HG02588 (cell line): ENCODE measurements around the gene AGPAT1.
"Not testable (repeated sequence)": the region's sequence is repeated elsewhere in the genome, so short reads cannot be mapped to it uniquely, and the experiment has no call there.

Source experiments
- ATAC-seq: cut with Tn5 transposase; IDR thresholded peaks from one replicate; pipeline ENCODE4 v1.9.1; 2021; ENCODE audit warnings: mild to moderate bottlenecking, moderate library complexity; ENCODE audit not compliant: unreplicated experiment

Gene AGPAT1, protein sequence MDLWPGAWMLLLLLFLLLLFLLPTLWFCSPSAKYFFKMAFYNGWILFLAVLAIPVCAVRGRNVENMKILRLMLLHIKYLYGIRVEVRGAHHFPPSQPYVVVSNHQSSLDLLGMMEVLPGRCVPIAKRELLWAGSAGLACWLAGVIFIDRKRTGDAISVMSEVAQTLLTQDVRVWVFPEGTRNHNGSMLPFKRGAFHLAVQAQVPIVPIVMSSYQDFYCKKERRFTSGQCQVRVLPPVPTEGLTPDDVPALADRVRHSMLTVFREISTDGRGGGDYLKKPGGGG

DNA sequence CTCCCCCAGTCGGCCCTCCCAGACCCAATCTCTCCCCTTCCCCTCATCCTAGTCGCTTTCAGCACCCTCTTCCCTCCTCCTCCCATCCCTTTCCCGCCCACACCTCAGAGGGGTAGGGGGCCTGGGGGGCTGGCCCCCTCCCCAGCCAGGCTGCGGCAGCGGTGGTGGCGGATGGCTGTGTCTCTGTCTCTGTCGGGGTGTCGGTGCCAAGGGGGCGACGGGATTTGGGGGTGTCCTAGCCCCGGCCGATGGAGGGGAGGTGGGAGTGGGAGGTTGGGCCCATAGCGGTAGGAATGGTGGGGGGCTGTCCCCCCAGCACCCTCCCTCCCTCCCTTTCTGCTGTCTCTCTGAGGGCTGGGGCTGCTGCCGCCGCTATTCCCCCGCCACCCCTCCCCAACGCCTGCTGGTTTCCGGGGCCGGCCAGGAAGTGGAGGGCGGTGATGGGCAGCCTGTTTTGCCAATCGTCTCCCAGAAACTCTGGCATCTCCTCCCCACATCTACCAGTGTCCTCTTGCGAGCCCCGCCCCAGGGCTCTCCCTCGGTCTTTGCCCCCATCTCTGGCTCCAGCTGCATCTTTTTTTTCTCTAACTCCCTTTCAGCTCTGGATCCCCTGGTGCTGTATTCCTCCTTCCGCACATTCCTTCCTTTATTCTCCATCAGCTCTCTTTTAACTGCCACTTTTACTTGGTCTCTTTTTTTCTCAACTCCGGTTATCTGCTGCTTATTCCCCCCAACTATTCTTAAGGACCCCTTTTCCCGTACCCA lies at the start of gene AGPAT1:
Gene AGPAT1, minus strand, starts transcription at position 374 of the 765 bp plus-strand sequence. CDS start 4,588 bp downstream, outside the sequence.
- ATAC-seq = peak; percentile 34

DNA sequence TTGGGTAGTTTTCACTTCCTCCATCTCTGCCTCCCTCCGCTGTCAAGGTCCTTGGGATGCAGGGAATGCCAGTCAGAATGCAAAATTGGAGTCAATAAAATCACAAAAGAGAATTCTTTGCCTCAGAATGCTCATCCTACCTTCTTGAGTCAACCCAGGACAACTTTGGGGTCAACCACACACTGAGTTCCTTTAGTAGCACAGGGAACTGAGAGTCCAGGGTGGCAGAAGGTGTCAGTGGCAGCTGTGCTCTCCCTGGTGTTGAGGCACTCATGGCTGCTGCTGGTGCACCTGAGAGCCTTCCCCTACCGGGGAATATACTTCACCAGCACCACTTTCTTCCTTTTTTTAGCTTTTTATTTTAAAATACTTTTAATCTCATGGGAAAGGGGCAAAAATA lies 48.8 kb upstream of the AGPAT1 start:
- ATAC-seq = no peak

DNA sequence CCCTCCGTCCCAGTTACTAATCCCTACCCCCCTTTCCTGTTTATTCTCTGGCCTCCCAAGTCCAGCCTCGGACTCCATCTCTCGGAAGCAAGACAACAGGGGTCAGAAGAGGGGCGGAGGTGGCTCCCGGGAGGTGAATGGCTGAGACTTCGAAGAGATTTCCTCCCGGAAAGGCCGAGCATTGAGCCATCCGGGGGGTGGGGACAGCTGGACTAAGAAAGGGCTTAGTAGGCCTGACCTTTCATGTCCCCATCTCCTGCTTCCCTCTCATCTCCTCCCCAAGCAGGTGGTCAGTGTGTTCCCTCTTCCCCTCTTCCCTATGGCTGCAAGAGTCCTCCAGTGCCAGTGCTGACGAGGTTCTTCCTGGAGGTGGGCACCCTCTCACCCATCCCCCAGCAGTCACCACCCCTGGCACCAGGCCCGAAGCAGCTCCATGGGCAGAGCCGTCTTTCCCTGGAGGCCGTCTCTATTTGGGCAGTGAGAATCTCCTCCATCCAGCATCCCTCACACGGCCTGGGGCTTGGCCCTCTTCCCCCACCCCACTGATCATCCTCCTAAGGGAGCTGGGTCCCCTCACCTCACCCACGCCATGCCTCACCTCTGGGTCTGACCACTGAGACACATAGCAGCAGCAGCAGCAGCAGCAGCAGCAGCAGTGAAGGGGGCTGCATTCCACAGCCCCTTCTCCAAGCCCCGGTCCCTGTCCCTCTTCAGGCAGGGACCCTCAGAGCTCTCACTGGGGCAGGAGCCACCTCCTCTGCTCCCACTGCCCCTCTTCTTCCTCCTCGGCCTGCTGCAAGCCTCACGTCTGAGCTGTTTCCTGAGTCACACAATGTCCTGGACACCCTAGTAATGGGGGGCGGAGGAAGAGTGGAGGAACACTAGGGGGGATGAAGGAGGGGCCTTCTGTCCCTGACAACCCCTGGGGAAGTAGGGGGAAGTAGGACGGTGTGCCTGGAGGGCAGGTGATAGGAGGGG lies 47.7 kb upstream of the AGPAT1 start, which contains the start of gene NOTCH4:
Gene NOTCH4, minus strand, starts transcription at position 810 of the 978 bp plus-strand sequence. Its CDS starts 139 bp downstream, at position 671.
- no peak for ATAC-seq

DNA sequence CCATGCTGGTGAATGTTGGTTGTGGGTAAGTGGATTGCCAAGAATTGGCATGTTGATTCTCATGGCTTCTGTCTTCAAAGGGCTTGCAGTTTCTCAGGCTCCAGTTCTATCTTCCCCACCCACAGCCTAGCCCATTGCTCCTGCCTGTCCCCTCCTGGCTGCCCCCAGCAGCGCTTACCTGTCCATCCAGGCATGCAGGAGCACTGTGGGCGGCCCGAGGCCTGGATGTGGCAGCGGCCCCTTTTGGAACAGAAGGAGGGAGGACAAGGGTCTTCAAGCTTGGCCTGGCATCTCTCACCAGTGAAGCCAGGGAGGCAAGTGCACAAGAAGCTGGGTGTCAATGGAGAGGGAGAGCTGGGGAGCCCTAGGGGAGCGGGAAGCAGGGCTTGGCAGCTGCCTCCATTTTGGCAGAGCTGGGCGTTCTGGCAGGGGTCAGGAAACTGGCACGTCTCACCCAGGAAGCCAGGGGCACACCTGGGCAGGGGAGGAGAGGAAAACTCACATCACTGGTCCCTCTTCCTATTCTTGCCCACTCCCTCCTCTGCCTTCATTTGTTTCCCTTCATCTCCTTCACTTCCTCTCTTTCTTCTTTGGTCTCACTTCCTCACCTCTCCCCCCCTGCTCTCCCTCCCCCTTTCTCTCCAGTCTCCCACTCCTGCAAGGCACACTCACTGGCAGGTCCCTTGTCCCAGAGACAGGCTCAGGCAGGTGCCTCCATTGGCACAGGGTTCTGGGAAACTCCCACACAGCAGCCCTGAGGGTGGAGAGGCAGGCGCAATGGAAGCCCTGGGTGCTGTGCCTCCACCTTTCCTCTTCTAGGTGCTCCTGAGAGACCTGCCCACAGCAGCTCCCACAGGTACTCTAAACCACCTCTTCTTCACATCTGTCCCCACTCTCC lies 46.7 kb upstream of the AGPAT1 start:
- no peak for ATAC-seq

DNA sequence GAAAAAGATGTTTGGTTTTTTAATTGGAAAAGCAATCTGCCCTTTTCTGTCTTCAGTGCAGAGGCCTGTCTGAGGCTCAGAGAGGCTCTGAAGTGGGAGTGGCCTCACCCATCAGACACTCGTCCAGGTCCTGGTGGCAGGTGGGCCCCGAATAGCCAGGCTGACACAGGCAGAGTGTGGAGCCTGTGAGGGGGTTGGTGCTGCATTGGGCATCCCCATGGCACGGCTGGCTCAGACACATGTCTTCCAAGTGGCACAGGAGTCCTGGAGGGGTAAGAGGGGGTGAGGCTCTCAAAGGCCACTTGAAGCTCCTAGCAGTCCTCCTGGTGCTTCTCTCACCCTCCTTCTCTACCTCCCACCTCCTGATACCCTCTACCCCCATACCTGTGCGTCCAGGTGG lies 44.1 kb upstream of the AGPAT1 start:
- no peak for ATAC-seq

DNA sequence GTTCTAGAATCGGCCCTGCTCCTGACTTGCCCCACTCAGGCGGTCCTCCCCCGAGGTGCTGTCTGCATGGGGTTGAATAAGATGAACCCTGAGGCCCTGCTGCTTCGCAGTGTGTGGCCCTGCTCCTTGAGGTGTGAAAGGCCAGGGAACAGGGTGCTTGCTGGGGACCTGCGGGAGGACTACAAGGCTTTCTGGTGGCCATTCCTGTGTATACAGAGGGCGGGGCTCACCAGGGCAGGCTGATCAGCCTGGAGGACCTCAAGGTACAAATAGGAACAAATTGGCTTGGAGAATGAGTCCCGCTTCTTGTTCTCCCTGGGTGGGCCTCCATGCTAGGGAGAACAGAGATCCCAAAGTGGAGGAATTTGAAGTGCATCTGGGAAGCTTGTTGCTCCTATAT lies 42.3 kb upstream of the AGPAT1 start:
- no peak for ATAC-seq

DNA sequence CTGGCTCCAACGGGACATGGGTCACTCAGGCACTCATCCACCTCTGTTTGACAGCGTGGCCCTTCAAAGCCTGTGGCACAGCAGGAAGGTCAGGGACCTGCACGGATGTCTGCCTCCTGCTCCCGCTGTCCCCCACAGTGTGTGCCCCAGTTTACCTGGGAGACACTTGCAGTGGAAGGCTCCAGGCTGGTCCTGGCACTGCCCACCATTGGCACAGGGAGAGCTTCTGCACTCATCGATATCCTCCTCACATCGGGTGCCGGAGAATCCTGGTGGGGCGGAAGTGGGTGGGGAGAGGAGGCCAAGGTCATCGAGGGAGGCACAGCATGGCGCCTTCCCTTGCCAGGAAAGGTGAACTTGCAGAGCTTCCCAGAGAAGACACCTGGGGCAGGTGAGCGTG lies 41.1 kb upstream of the AGPAT1 start:
- no peak for ATAC-seq

DNA sequence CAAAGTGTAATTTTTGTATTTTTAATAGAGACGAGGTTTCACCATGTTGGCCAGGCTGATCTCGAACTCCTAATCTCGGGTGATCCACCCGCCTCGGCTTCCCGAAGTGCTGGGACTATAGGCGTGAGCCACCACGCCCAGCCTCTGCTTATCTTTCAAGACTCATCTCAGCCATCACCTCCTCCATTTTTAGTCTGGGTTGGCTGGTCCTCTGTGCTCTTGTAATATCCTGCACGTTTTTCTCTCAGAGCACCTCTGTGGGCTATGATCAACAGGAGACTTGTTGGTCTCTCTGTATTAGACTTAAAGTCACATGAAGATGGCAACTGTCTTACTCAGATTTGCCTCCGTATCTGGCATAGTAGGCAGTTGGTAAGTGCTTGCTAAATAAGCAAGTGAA lies 40.4 kb upstream of the AGPAT1 start:
- no peak for ATAC-seq

DNA sequence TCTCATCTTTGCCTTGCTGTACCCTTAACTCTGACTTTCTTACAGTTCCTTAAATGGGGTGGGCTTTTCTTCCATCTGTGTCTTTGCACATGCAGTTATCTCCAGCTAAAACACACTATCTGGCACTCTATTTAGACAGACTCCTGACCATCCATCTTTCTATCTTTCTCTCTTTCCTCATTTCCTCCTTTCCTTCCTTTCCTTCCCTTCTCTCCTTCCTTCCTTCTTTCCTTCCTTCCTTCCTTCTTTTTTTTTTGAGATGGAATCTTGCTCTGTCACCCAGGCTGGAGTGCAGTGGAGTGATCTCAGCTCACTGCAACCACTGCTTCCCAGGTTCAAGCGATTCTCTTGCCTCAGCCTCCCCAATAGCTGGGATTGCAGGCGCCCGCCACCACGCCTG lies 39.7 kb upstream of the AGPAT1 start:
- ATAC-seq = no peak

DNA sequence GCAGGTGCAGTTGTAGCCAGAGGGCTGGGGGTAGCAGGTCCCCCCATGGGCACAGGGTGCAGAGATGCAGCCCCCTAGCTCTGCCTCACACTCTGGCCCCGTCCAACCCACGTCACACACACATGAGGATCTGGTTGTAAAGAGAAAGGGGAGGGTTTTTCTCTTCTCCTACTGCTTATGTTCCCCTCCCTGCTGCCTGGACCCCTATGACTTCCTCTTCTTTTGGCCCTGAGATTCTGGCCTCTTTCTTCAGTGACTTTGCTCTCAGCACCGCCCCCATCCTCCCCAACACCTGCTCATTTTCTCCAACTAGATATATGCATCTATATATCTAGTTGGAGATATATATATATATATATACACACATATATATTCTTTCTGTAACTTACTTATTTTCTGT lies 38.2 kb upstream of the AGPAT1 start:
- ATAC-seq = no peak

DNA sequence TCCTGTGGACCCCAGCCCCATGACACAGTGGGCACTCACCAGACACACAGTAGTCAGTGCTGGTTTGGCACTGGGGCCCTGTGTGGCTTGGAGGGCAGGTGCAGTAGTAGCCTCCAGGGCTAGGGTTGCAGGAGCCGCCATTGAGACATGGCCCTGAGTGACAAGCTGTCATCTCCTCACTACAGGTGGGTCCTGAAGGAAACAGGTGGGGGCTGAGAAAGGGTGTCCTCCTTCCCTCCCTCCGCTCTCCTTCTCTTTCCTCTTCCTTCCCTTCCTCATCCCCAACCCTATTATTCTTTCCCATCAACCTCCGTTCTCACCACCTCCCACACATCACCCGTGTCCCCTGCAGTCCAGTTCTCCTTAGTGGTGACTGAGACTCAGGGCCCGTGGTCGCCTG lies 37.8 kb upstream of the AGPAT1 start:
- no peak for ATAC-seq

DNA sequence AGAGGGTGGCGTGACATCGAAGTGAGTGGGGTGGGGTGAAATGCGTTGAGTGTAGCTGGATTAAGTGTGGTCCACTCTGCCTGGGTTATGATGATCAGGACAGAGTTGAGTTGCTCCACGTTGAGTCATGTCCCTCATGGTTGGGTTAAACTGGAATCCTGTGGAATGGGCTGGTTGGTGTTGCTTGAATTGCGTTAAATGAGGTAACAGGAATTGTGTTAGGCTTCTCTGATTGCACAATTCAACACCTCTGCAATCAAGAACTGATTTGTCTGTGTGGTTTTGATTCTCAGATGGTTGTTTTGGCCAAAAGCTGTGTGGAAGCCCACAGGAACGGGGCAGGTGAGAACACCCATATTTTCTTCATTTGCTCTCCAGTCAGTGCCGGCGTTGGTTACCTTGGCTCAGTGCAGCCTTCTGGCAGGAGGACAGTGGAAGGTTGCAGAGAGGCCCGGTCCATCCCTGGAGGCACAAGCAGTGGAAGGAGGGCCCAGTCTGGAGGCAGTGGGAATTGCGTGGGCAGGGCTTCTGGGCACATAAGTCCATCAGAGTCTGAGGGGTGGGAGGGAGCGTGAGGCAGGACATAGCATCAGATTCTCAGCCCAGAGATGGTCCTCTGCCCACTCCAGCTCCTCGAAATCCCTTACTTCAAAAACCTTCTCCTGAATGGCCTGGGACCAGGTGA lies 36.3 kb upstream of the AGPAT1 start:
- no peak for ATAC-seq

DNA sequence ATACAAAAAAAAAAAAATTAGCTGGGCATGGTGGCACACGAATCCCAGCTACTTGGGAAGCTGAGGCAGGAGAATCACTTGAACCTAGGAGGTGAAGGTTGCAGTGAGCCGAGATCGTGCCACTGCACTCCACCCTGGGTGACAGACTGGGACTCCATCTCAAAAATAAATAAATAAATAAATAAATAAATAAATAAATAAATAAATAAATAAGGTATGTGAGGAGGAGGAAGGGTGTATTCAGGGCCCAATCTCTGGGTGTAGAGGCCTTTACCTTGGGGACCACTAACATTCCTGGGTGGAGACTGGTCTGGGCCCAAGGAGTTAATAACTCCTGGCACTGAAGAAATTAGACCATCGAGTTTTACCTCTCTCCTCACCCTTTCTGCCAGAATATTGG lies 35.5 kb upstream of the AGPAT1 start:
- not testable (repeated sequence) for ATAC-seq

DNA sequence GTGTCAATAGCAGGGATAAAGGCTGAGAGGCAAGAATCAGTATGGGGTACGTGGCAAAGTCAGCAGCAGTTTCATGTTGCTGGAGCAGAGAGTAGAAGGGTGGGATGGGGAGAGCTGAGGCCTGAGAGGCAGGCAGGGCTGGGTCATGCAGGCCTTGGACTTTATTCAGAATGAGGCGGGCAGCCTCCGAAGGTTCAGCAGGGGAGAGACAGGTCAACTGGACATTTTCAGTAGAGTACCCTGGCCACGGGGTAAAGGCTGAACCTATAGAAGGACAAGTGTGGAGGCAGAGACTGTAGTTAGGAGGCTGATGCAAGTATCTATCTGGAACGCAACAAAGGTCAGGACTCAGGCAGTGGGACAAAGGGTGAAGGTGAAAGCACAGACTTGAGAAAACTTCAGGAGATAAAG lies 34.3 kb upstream of the AGPAT1 start:
- no peak for ATAC-seq

DNA sequence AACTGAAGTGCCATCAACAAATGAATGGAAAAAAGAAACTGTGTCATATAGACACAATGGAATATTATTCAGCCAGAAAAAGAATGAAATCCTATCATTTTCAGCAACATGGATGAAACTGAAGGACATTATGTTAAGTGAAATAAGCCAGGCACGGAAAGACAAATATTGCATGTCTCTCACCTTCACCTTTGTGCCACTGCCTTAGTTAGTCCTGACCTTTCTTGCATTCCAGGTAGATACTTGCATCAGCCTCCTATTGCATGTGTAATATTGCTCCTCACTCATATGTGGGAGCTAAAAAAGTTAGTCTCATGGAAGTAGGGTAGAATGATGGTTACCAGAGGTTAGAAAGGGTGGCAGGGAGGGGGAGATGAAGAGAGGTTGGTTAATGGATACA lies 33.1 kb upstream of the AGPAT1 start:
- ATAC-seq = no peak

DNA sequence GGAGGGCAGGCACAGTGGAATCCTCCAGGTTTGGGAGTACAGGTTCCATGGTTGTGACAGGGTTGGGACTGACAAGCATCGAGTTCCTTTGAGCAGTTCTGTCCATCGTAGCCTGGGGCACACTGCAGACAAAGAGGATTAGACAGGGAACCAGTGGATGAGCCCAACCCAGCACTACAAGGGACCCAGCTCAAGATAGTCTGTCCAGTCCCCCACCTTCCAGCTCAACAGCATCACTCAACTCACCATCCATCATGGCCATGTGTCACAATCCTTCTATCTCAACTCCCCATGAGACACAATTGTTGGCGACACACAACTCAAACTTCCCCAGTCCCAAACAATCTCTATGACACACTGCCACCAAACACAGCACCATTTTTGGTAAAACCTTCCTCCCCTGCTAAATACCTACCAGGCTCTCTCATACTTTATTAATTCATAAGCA lies 28.4 kb upstream of the AGPAT1 start:
- no peak for ATAC-seq

DNA sequence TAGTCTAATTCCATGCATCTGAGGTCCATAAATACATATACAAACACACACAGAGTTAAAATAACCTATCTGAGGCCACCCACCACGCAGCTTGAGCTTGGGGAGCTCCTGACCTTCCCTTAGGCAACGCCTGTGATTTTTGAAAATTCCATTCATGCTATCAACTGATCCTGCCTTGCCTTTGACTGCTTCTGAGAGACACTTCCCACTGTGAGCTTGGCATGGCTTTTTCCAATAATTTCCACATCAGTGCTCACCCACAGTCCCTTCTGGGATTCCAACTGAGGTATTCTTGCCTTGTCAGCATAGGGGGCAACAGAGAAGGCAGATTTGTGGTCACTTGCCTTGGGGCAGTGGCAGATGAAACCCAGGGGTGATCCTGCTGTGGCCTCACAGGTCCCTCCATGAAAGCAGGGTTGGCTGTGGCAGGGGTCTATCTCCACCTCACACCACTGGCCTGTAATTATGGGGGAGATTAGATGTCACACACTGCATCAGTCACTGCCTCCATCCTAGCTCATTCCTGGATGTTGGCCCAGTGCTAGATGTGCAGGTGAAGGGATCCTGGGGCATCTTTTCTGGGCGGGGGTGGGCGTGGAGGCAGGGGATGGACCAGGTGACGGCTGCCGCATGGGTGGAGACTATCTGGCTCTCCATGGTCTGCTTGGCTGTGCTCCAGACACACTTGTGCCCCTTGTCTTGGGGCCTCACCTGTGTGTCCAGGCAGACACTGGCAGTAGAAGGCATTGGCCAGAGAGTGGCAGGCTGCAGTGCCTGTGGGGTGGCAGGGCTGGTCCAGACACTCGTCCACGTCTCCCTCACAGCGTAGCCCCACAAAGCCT lies 27.8 kb upstream of the AGPAT1 start:
- ATAC-seq = no peak

DNA sequence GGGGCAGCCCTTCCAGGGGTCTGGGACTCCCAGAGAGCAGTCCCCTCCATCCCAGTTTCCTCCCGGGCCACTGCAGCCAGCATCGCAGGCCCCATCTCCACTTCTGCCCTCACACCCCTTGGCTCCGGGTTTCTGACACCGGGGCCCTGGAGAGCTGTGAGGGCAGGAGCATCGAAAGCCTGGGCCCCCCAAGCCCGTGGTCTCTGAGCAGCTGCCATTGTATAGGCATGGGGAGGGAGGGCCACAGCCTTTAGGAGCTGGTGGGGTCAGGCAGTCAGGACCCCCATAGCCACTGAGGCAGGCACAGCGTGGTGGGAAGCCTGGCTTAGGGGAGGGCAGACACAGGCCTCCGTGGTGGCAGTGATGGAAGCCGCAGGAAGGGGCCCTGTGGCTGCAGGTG lies 26.3 kb upstream of the AGPAT1 start:
- no peak for ATAC-seq
